ENCODE results near the gene PON1.

The PON1 gene

GRCh38 chr7:95321720-95322119 lies 2.6 kb downstream of the PON1 start:
- no peak for TF ChIP-seq CTCF (IDR thresholded peaks at IDR 0.05; ENCODE audit: low read depth, low read length)

GRCh38 chr7:95320651-95321050 lies 3.7 kb downstream of the PON1 start:
- no peak overlapping the region for H3K4me3 ChIP-seq (ENCODE audit: low read depth, low read length)
- in situ Hi-C loops (cut with HindIII; ENCODE audit: low sequenced_read_pairs), result no loop called here
- no peak for DNase-seq (ENCODE audit: low read depth, low spot score)
- no peak for TF ChIP-seq CTCF (IDR thresholded peaks at IDR 0.05; ENCODE audit: low read depth, low read length)

More at GRCh38 chr7:95321720-95322119, 2.6 kb downstream of the PON1 start:
- in situ Hi-C loops (cut with HindIII; ENCODE audit: low sequenced_read_pairs), result no loop called here
- no peak overlapping the region for H3K4me3 ChIP-seq (ENCODE audit: low read depth, low read length)
- no peak for DNase-seq (ENCODE audit: low read depth, low spot score)

- in situ Hi-C loops (cut with HindIII; ENCODE audit: low sequenced_read_pairs), result no loop called here
Measured at GRCh38 chr7:95319570-95319969, 4.8 kb downstream of the PON1 start.

GRCh38 chr7:95318501-95319100 lies 5.7 kb downstream of the PON1 start:
- no peak for DNase-seq (ENCODE audit: low read depth, low spot score)
- in situ Hi-C loops (cut with HindIII; ENCODE audit: low sequenced_read_pairs), result no loop called here
- no peak for TF ChIP-seq CTCF (IDR thresholded peaks at IDR 0.05; ENCODE audit: low read depth, low read length)
- H3K4me3 ChIP-seq (ENCODE audit: low read depth, low read length), result no peak overlapping the region

More at GRCh38 chr7:95319570-95319969, 4.8 kb downstream of the PON1 start:
- DNase-seq (ENCODE audit: low read depth, low spot score), result no peak
- no peak overlapping the region for H3K4me3 ChIP-seq (ENCODE audit: low read depth, low read length)
- no peak for TF ChIP-seq CTCF (IDR thresholded peaks at IDR 0.05; ENCODE audit: low read depth, low read length)

GRCh38 chr7:95317966-95318365 lies 6.4 kb downstream of the PON1 start:
- in situ Hi-C loops (cut with HindIII; ENCODE audit: low sequenced_read_pairs), result no loop called here
- DNase-seq (ENCODE audit: low read depth, low spot score), result no peak
- TF ChIP-seq CTCF (IDR thresholded peaks at IDR 0.05; ENCODE audit: low read depth, low read length), result no peak
- H3K4me3 ChIP-seq (ENCODE audit: low read depth, low read length), result no peak overlapping the region

GRCh38 chr7:95317546-95317945 lies 6.8 kb downstream of the PON1 start:
- no peak for TF ChIP-seq CTCF (IDR thresholded peaks at IDR 0.05; ENCODE audit: low read depth, low read length)
- no peak overlapping the region for H3K4me3 ChIP-seq (ENCODE audit: low read depth, low read length)
- in situ Hi-C loops (cut with HindIII; ENCODE audit: low sequenced_read_pairs), result no loop called here
- DNase-seq (ENCODE audit: low read depth, low spot score), result no peak

Data from astrocyte of the spinal cord (primary cell).